CD14-positive monocyte (primary cell): ENCODE measurements around the gene NXPH3. TPM values are rescaled to one million over a fixed set of nuclear protein-coding genes. Genes with fewer than 3 reads are reported as not detected.

Experiments
- DNase-seq, 3 donors: peaks; one replicate each; pipeline ENCODE4 v3.0.0-alpha.2; 2011 to 2022
- H2AFZ ChIP-seq: 2 replicates; pipeline ENCODE4 v1.6.0; 2012; ENCODE audit warnings: mild to moderate bottlenecking, low read depth, low read length, inconsistent platforms; ENCODE audit not compliant: insufficient read depth, poor library complexity, severe bottlenecking
- H3K27ac ChIP-seq, 2 donors: 1 replicate in 1 of 2; 2 replicates in 1 of 2; pipeline ENCODE4 v1.5.1; 2012 to 2013; ENCODE audit warnings: low read length in 2 of 2, control low read depth in 1 of 2, inconsistent platforms in 1 of 2, low read depth in 1 of 2, mild to moderate bottlenecking in 1 of 2
- H3K27me3 ChIP-seq, 2 donors: one replicate each; pipeline versions ENCODE4 v1.6.0 to v1.6.1; 2011 to 2013; ENCODE audit warnings: low read length in 2 of 2; ENCODE audit not compliant: control insufficient read depth in 2 of 2, insufficient read depth in 2 of 2
- H3K36me3 ChIP-seq, 2 donors: replicated peaks in 1 of 2; 1 replicate in 1 of 2; 2 replicates in 1 of 2; pipeline versions ENCODE4 v1.5.1 to v1.6.1; 2012 to 2013; ENCODE audit warnings: low read length in 2 of 2, control low read depth in 1 of 2, inconsistent platforms in 1 of 2, mild to moderate bottlenecking in 1 of 2; ENCODE audit not compliant: insufficient read depth in 2 of 2, control insufficient read depth in 1 of 2
- H3K4me1 ChIP-seq, 2 donors: 1 replicate in 1 of 2; 2 replicates in 1 of 2; pipeline versions ENCODE4 v1.5.1 to v1.6.1; 2012 to 2013; ENCODE audit warnings: low read length in 2 of 2, control low read depth in 1 of 2, inconsistent platforms in 1 of 2, mild to moderate bottlenecking in 1 of 2, moderate library complexity in 1 of 2; ENCODE audit not compliant: insufficient read depth in 2 of 2, control insufficient read depth in 1 of 2
- H3K4me2 ChIP-seq: replicated peaks from 2 replicates; pipeline ENCODE3; 2012; ENCODE audit warnings: low read length, moderate library complexity, mild to moderate bottlenecking; ENCODE audit not compliant: poor library complexity, severe bottlenecking; ENCODE audit errors: extremely low read depth
- H3K4me3 ChIP-seq, 3 experiments: fragments of 200-600 bp in 1 of 3; sonication (generic) in 1 of 3; replicated peaks in 1 of 3; 1 replicate in 2 of 3; 2 replicates in 1 of 3; pipeline ENCODE4 v1.5.1; 2011 to 2013; ENCODE audit warnings: low read length in 3 of 3, mild to moderate bottlenecking in 3 of 3, control low read depth in 2 of 3, low read depth in 2 of 3, inconsistent platforms in 1 of 3, moderate library complexity in 1 of 3
- H3K79me2 ChIP-seq: 2 replicates; pipeline ENCODE4 v1.6.0; 2012; ENCODE audit warnings: mild to moderate bottlenecking, control low read depth, inconsistent platforms, low read length, moderate library complexity; ENCODE audit not compliant: insufficient read depth
- H3K9ac ChIP-seq: 2 replicates; pipeline ENCODE4 v1.6.0; 2017; ENCODE audit warnings: low read length, mild to moderate bottlenecking; ENCODE audit not compliant: insufficient read depth, poor library complexity, severe bottlenecking
- H3K9me3 ChIP-seq, 2 donors: replicated peaks in 1 of 2; 1 replicate in 1 of 2; 2 replicates in 1 of 2; pipeline versions ENCODE4 v1.5.1 to v1.6.1; 2012 to 2013; ENCODE audit warnings: low read length in 2 of 2, control low read depth in 1 of 2; ENCODE audit not compliant: control insufficient read depth in 1 of 2, insufficient read depth in 1 of 2
- H4K20me1 ChIP-seq: 2 replicates; pipeline ENCODE4 v1.6.0; 2012; ENCODE audit warnings: mild to moderate bottlenecking, low read length, control low read depth, moderate library complexity; ENCODE audit not compliant: insufficient read depth
- H3K27ac Mint-ChIP-seq, 7 donors: one replicate each; pipeline ENCODE4 v1.8.0; 2020; ENCODE audit warnings: mild to moderate bottlenecking in 7 of 7, mixed read lengths in 7 of 7, moderate library complexity in 6 of 7, inconsistent platforms in 2 of 7
- H3K27me3 Mint-ChIP-seq, 3 donors: one replicate each; pipeline ENCODE4 v1.8.0; 2021 to 2022; ENCODE audit warnings: low read depth in 3 of 3, mild to moderate bottlenecking in 3 of 3, mixed read lengths in 3 of 3, moderate library complexity in 3 of 3, inconsistent platforms in 1 of 3
- H3K36me3 Mint-ChIP-seq, 2 donors: one replicate each; pipeline ENCODE4 v1.8.0; 2020; ENCODE audit warnings: mixed read lengths in 2 of 2, inconsistent platforms in 1 of 2, mild to moderate bottlenecking in 1 of 2
- H3K4me1 Mint-ChIP-seq: one replicate; pipeline ENCODE4 v1.8.0; 2020; ENCODE audit warnings: mild to moderate bottlenecking, mixed read lengths
- H3K4me3 Mint-ChIP-seq, 2 donors: one replicate each; pipeline ENCODE4 v1.8.0; 2020; ENCODE audit warnings: mild to moderate bottlenecking in 2 of 2, mixed read lengths in 2 of 2, moderate library complexity in 1 of 2
- H3K9me3 Mint-ChIP-seq, 7 donors: one replicate each; pipeline ENCODE4 v1.8.0; 2020 to 2022; ENCODE audit warnings: mixed read lengths in 7 of 7, mild to moderate bottlenecking in 6 of 7, moderate library complexity in 6 of 7, inconsistent platforms in 2 of 7
- CTCF ChIP-seq: fragments of 200-600 bp; IDR thresholded peaks from one replicate; pipeline ENCODE4 v1.8.0; 2022; ENCODE audit warnings: antibody characterized with exemption, mild to moderate bottlenecking
- WGBS: methylation state at CpG from one replicate; pipeline ENCODE4 v1.1.5; 2013; ENCODE audit warnings: missing lambda C conversion rate; ENCODE audit not compliant: insufficient coverage; 5-methylcytosine and 5-hydroxymethylcytosine counted together
- intact Hi-C, 2 donors: fragments of 100-400 bp; cut with micrococcal nuclease; formaldehyde crosslinking; loops; one replicate each; pipeline versions ENCODE4 v1.15.0 to v1.15.1; 2023
- polyA plus RNA-seq, 3 donors: library from polyadenylated mRNA; depleted of rRNA in 1 of 3; unstranded in 2 of 3; stranded (reverse) in 1 of 3; fragments of 300-500 nt in 2 of 3; fragments of >200 nt in 1 of 3; fragmentation: Illumina TruSeq in 2 of 3; gene quantifications; 1 replicate in 2 of 3; 2 replicates in 1 of 3; pipeline ENCODE4 v1.2.3, GENCODE V29; 2012 to 2021

NXPH3 gene
- polyA plus RNA-seq, 3 donors = not detected

DNA sequence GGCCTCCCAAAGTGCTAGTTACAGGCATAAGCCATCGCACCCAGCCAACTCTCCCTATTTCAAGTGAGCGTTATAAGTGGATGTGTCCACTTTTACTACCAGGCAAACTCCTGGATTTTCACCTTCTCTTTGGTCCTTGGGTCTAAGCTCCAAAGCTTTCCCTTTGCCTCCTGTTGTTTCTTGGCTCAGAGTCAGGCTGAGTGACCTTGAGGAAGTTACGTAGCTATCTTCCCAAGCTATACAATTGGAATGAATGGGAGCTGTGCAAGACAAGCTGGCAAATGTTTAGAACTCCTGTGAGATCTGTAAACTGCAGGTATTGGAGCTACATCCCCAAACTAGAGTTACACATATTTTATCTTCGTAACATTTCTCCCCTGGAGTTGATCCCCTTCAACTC lies 20.3 kb downstream of the NXPH3 start:
- H3K27me3 Mint-ChIP-seq = no peaks in the 10 kb centered on the region
- no peak overlapping the region for H3K4me2 ChIP-seq

DNA sequence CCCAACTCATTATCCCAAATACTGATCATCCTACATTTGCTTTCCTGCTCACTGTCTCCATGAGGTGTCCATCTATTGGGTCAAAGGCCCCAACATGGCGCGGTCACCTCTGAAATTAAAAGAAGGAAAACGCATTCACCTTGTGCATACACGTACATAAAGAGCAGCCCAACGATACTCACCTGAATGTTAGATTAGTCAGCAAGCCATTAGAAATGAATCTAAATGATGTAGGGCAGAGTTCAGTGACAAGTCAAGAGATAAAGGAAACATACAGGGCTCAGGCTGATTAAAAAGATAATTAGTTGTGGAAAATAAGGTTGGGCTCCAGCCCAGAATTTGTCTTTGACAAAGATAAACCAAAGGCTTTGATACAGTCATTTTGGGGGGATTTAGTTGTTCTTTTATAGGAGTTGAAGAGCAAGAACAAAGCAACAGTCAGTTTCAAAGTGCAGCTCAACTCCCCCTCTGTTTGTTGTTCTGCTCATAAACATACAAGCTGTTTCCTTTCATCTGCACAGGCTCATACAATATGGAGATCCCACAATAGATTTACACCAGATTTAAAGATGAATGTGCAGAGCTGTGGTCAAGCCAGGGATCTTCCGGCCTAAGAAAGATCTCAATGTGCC lies 21.1 kb downstream of the NXPH3 start:
- no peak for DNase-seq
- Histone ChIP-seq H3K4me1 (peaks cover 8% of the 10 kb centered on the region in 2 donors), H3K9ac (no peak overlapping the region), H4K20me1 (peaks cover 41% of the 10 kb centered on the region), H3K79me2 (no peaks in the 10 kb centered on the region), H3K4me2 (no peak overlapping the region), H3K9me3 (no peaks in the 10 kb centered on the region), H3K27me3 (no peaks in the 10 kb centered on the region), H3K4me3 (no peak overlapping the region), H2AFZ (no peak overlapping the region), H3K36me3 (peaks cover 50 to 91% of the 10 kb centered on the region in 2 donors), H3K27ac (no peak overlapping the region)
- H3K36me3 Mint-ChIP-seq = peaks cover 73 to 88% of the 10 kb centered on the region in 2 donors
- H3K9me3 Mint-ChIP-seq = peaks cover 0 to 2% (median 0%) of the 10 kb centered on the region in 7 donors
- no peak overlapping the region for H3K27ac Mint-ChIP-seq
- no peak for TF ChIP-seq CTCF
- no peak overlapping the region for H3K4me3 Mint-ChIP-seq
- intact Hi-C loops = loop anchor here in 1 of 2 donors (10.0 kb wide), 1 partner anchor 58 kb away; no protein-coding TSS in a partner anchor
- no peaks in the 10 kb centered on the region for H3K27me3 Mint-ChIP-seq
- peaks cover 11% of the 10 kb centered on the region for H3K4me1 Mint-ChIP-seq
- WGBS = 100% methylated on average over 3 of the region's 6 CpGs

More for the DNA sequence above, 20.3 kb downstream of the NXPH3 start:
- H3K9ac ChIP-seq = no peak overlapping the region
- H3K36me3 ChIP-seq = peaks cover 42 to 89% of the 10 kb centered on the region in 2 donors
- peaks cover 36% of the 10 kb centered on the region for H4K20me1 ChIP-seq
- Mint-ChIP-seq H3K27ac (no peak overlapping the region), H3K36me3 (peaks cover 71 to 86% of the 10 kb centered on the region in 2 donors), H3K4me3 (no peak overlapping the region), H3K9me3 (peaks cover 0 to 4% (median 0%) of the 10 kb centered on the region in 7 donors), H3K4me1 (peaks cover 11% of the 10 kb centered on the region)
- no peaks in the 10 kb centered on the region for H3K27me3 ChIP-seq
- peaks cover 8% of the 10 kb centered on the region in 2 donors for H3K4me1 ChIP-seq
- WGBS = 100% methylated on average over 2 of the region's 4 CpGs
- intact Hi-C loops = loop anchor here in 1 of 2 donors (10.0 kb wide), 1 partner anchor 59 kb away; no protein-coding TSS in a partner anchor
- no peak overlapping the region for H3K4me3 ChIP-seq
- no peak for TF ChIP-seq CTCF
- H3K9me3 ChIP-seq = no peaks in the 10 kb centered on the region
- no peak overlapping the region for H3K27ac ChIP-seq
- H3K79me2 ChIP-seq = no peaks in the 10 kb centered on the region
- no peak for DNase-seq
- H2AFZ ChIP-seq = no peak overlapping the region
